HG02678 (cell line): ENCODE results near the gene VEZT.

ENCODE experiments used
- ATAC-seq: cut with Tn5 transposase; IDR thresholded peaks from one replicate; pipeline ENCODE4 v1.9.1; 2021; ENCODE audit warnings: mild to moderate bottlenecking, moderate library complexity; ENCODE audit not compliant: unreplicated experiment

The VEZT gene

GRCh38 chr12:95197636-95198035 lies 20.0 kb upstream of the VEZT start:
- ATAC-seq = no peak

DNA sequence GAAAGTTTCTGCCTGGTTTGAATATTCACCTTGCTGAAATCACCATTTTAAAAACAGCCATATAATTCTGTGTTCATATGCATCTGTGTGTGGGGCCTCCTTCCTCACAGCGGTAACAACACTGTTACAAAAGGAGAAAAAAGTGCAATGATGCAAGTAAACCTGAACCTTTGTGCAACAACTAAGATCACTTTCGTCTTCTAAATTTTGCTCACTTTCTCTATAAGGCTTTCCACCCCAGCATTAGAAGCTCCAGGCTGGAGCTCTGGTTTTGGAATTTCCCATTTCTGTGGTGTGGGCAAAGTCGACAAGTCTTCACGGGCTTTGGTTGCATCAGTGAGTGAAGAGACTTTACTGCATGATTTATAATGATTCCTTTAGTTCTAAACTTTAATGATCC lies 18.7 kb upstream of the VEZT start:
- ATAC-seq = peak; percentile 61

GRCh38 chr12:95200128-95200894 lies 17.3 kb upstream of the VEZT start:
- no peak for ATAC-seq

DNA sequence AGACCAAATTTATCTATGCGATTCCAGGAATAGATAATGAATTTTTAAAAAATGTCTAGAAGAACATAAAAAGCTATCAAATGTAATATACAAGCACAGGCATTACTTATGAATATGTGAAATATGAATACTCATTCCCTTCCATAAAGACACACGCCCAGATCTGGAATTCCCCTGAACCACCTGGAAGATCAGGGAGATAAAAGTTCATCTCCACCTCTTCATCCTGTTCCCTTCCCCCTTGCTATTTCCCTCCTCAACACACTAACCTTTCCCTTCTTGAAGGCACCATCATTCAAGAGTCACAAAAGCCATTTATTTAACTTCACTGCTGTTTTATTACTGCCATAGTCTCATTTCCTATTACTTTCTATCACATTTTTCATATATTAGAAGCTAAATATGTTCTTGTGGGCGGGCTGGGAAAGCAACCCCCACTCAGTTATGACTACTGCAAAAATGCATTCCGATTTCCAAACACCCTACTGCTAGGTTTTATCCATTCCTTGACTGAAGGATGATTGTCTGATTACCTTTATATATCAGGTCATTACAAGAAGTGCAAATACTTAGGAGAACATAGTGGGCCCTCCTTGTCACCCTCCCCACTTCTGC lies 16.4 kb upstream of the VEZT start:
- no peak for ATAC-seq

- no peak for ATAC-seq
These were observed 14.7 kb upstream of the VEZT start for GRCh38 chr12:95202691-95203486.

GRCh38 chr12:95203487-95204030 lies 14.0 kb upstream of the VEZT start:
- ATAC-seq = no peak

DNA sequence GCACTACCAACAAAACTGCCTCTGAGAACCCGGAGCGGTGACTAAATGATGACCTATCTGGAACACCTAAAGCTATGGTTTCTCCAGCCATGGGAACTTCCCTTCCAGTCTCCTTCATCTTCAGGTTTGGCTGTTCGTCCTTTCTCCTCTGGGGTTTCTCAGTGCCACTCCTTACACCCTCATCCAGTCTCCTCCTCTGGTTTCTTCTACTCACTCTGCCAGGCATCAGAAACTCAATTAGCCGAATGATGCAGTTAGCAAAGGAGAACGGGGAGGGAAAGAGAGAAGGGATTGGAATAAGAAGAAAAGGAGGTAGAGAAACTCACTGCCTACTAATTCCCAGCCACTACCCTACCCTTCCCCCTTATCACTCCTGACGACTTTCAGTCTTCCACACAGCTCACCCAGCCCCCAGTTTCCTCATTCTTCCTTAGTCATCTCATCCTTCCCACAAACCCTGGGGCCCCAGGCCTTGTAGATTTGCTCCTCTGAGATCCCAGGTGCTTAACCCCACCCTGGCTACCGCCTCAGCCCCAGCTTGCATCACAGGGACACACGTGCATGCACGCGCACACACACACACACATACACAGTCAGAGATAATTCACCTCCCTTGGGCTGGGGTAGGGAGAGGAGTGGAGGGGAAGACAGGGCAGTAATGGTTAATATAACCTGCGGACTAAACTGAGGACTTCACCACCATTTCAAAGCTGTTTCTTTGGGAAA lies 13.3 kb upstream of the VEZT start:
- no peak for ATAC-seq

- ATAC-seq = no peak
These were observed 12.5 kb upstream of the VEZT start for GRCh38 chr12:95205016-95205624.

DNA sequence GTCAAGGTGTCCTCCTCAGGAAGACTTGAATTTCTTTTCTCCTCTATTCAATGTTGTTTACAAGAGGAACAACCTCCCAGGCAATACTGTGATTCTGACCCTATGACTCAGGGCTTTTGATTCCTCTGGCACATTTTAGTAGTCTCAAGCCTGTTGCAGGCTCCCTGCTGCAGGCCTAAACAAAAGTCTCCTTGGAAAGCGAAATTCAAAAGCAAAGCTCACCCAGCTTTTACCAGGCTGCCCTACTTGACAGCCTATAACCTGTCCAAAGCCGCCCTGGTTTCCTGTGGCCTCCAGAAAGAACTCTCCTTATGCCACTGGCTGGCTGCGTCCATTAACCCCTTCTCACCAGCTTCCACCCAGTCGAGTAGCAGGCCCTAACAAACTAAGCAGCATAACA lies 11.9 kb upstream of the VEZT start:
- no peak for ATAC-seq

DNA sequence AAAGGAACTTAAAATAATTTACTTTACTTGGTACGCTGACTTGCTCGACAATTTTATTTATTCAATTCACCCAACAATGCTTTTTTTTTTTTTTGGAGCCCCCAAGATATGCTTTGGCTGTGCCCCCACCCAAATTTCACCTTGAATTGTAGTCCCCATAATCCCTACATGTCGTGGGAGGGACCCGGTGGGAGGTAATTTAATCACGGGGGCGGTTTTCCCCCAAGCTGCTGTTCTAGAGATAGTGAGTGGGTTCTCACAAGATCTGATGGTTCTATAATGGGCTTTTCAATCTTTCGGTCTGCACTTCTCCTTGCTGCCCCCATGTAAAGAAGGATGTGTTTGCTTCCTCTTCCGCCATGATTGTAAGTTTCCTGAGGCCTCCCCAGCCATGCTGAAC lies 10.7 kb upstream of the VEZT start:
- ATAC-seq = no peak

DNA sequence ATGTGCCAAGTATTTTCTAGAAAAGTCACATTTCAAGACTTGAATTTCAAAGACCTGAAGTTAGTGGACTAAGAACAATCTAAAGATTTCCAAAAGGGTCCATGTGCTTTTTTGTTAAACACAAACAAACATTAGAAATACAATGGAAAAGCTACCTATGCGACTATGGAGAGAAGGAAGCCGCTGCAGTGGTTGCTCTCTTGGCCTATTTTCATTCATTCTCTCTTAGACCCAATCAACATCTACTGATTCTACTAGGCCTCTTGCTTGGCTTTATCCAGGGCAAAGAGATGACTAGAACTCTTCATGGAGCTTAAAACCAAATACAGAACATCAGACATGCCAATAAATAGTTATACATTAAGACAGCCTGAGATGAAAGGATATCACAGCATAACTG lies 10.2 kb upstream of the VEZT start:
- no peak for ATAC-seq

- no peak for ATAC-seq
These were observed 8.9 kb upstream of the VEZT start for GRCh38 chr12:95208678-95209077.

- ATAC-seq = no peak
These were observed 5.0 kb upstream of the VEZT start for GRCh38 chr12:95212586-95212985.

DNA sequence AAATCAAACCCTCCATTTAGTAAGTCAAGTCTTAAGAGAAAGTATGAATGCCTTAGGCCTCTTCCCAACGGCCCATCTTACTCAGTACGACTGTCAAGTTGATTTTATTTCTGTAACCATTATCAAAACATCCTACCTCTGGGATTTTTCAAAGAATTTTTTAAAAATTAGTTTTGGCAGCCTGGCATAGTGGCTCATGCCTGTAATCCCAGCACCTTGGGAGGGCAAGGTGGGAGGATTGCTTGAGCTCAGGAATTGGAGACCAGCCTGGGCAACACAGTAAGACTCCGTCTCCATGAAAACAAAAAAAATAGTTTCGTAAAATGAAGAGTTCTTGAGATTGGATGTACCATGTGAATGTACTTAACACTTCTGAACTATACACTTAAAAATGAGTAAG lies 4.5 kb upstream of the VEZT start:
- ATAC-seq = no peak

DNA sequence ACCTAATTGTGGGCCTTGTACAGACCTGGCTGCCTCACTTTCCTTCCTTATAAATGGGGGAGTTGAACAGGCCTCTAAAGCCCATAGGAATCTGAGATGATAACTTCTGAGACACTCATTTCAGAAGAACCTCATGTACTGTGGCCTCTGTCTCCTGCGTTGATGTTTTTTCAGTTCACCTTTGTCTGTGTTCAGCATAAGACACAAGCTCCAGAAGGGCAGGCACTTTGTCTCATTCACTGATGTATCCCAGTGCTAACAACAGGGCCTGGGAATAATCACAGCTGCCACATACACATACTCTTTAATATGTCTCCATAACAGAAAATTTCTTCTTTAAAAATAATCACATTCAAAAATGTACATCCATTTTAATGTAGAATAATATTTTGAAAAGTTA lies 3.7 kb upstream of the VEZT start:
- ATAC-seq = no peak

DNA sequence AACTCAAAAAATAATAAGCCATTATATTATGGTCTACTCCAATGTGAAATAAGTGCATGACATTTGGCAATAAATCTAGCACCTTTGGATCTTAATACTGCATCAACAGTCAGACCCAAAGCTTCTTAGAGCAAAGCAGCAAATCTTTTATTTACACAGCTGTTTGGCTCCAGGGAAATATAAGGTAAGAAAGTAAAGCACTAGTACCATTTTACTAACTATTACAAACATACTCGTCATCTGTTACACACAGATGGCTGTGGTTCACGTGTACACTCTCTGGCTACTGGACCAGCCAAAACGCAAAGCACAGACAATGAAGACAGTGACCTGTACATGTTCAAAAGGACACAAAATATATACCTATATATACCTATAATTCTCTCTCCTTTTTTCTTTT lies 3.1 kb upstream of the VEZT start:
- no peak for ATAC-seq

DNA sequence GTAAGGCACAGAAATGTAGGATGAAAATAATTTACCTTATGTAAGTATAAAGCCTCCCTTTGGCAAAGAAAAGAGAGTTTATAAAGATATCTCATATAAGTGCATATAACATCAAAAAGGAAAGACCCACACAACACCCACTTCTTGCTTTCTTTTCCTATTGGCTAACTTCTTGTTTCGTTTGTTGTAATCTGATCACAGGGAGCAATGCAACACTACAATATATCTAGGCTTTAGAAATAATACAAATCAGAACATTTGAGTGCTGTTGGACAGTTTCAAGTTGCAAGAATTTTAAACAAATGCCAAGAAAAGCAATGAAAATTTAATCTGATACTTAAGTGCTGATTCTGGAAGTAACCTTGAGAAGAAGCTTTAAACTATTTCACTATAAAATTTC lies 1.7 kb upstream of the VEZT start:
- ATAC-seq = no peak

GRCh38 chr12:95216711-95217376 lies 763 bp upstream of the VEZT start:
- peak; percentile 27 for ATAC-seq

- no peak for ATAC-seq
These were observed 835 bp downstream of the VEZT start for GRCh38 chr12:95218150-95219133.
